GM18505 (cell line): ENCODE measurements around the gene SLC38A6.

Experiments
- ATAC-seq: cut with Tn5 transposase; IDR thresholded peaks from one replicate; pipeline ENCODE4 v1.9.1; 2021; ENCODE audit not compliant: unreplicated experiment
- POLR2A ChIP-seq: IDR thresholded peaks from 4 replicates; pipeline ENCODE4 v1.6.1; 2011; ENCODE audit warnings: borderline replicate concordance; ENCODE audit not compliant: insufficient read depth, insufficient read length; ENCODE audit errors: extremely low read depth

The SLC38A6 gene

GRCh38 chr14:60965402-60965801, 15.6 kb upstream of the SLC38A6 start:
- no peak for ATAC-seq
- no peak for TF ChIP-seq POLR2A

GRCh38 chr14:60968099-60968498, 12.9 kb upstream of the SLC38A6 start:
- ATAC-seq = no peak
- no peak for TF ChIP-seq POLR2A

DNA sequence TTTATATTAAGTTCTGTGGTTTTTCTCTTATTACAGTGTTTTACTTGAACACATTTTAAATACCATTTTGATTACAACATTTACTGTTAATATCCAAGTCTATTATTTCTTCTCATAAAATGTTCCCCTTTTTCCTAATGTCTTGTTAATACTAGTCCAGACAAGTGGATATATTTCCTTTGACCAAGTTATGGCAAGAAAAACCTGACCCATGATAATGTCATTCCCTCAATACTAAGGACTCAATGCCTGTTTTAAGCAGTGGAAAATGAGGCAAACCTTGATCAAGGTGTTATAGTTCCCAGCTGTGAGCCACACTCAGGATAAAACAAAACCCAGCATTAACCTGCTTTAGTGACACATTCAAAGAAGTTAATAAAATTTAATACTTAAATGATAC, 12.4 kb upstream of the SLC38A6 start:
- ATAC-seq = no peak
- no peak for TF ChIP-seq POLR2A

- TF ChIP-seq POLR2A = no peak
- ATAC-seq = no peak
Observed at GRCh38 chr14:60970146-60970545, 10.9 kb upstream of the SLC38A6 start.

GRCh38 chr14:60971271-60971670, 9.8 kb upstream of the SLC38A6 start:
- TF ChIP-seq POLR2A = no peak

GRCh38 chr14:60972295-60972694, 8.8 kb upstream of the SLC38A6 start:
- ATAC-seq = no peak
- no peak for TF ChIP-seq POLR2A

More at GRCh38 chr14:60971271-60971670, 9.8 kb upstream of the SLC38A6 start:
- ATAC-seq = no peak

GRCh38 chr14:60973070-60973469, 8.0 kb upstream of the SLC38A6 start:
- no peak for TF ChIP-seq POLR2A
- no peak for ATAC-seq

DNA sequence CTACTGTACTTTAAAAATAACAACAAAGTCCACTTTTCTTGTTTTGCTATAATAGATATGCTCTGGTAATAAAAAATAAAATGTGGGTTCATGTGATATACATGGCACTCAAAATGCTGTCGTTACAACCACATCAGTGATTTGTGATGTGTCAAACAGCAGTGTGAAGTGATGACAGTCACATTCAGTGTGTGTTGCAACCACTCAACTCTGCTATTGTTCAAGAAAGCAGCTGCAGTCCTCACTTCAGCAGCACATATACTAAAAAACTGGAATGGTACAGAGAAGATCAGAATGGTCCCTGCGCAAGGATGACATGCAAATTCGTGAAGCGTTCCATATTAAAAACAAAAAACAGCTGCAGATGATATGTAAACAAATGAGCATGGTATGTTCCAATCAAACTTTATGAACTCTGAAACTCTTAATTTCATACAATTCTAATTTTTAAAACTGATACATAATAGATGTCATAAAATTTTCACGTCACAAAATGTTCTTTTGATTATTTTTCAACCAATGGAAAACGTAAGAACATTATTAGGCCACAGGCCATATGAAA, 6.9 kb upstream of the SLC38A6 start:
- TF ChIP-seq POLR2A = no peak
- no peak for ATAC-seq

GRCh38 chr14:60975551-60975950, 5.5 kb upstream of the SLC38A6 start:
- no peak for TF ChIP-seq POLR2A
- ATAC-seq = no peak

DNA sequence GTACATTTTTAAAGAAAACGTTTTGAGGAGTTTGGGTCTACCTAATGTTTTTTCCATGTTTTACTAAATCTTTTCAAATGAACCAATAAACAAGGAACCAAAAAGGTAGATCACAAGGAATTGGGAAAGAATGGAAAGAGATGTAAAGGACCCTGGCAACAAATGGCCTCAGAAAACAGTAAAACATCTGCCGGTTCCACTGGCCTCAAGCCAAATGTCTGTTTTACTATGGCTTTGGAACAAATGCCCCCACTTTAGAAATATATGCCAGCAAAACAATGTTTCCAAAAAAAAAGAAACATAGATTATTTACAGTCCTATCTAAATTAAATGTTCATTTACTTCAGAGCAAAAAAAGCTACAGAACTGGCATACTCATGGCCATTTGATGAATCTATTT, 3.2 kb upstream of the SLC38A6 start:
- TF ChIP-seq POLR2A = no peak
- ATAC-seq = no peak

DNA sequence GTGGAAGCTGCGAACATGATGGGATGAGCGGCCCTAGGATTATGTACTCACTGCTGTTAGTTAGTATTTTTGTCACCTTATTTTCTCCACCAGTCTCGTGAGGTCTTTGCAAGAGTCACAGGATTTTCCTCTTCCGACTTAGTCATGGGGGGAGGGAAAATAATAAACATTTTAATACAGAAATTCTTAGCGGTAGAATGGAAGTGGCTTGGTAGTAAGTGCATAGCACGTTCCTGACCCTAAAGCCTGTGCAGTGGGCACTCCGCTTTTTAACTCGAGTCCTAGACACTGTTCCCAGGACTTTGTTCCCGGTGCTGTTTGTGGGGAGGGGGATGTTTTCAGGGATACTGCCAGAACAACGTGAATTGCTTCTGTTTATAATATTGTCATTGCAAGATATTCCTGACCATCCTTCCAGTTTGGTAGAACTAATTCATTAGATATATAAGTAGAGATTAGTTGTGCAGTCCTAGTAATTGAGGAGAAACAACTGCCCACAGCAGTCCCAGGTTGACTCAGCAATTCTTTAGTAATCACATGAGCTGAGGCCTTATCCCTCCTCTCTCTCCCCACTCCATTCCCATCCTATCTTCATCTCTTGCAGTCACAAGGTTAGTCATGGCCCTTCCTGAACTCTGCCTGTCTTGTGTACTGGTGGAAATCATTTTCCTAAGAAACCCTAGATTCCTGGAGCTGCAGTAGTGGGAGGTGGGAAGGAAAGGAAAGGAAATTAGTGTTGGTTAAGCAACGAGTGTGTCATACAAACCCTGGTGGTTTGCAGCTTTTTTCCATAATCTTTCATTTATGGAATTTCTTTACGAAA, 799 bp downstream of the SLC38A6 start:
- no peak for TF ChIP-seq POLR2A
- no peak for ATAC-seq

GRCh38 chr14:60984196-60984595, 3.2 kb downstream of the SLC38A6 start:
- ATAC-seq = no peak
- no peak for TF ChIP-seq POLR2A

DNA sequence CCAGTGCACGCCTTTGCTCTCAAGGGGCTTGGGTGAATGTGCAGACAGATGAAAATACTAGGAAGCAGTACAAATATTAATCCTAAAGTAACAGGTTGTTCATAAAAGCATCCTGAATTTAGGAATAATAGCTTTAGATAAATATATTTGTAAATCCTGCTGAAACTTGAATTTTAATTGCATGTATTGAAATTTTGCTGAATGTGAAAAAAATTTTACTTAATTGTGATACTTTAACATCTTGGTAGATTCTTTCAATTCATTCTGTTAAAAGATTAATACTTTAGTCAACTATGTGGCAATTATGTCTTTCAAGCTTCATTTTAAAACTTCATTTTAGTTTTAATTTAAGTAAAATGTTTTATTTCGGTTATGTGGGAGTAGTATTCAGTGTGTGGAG, 5.5 kb downstream of the SLC38A6 start:
- TF ChIP-seq POLR2A = no peak
- ATAC-seq = no peak

DNA sequence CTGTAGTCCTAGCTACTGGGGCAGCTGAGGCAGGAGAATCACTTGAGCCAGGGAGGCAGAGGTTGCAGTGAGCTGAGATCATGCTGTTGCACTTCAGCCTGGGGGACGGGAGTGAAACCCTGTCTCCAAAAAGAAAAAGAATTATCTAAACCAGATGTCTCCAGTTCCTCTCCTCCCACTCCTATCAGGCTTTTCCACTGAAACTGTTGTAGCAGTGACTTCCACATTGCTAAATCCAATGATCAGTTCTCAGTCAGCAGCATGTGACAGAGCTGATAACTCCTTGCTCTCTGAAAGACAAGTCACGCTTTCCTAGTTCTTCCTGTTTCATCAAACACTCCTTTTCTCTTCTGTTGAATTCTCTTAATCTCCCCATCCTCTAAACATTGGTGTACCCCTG, 8.6 kb downstream of the SLC38A6 start:
- TF ChIP-seq POLR2A = no peak
- no peak for ATAC-seq
